Hepatocyte (in vitro differentiated cells): ENCODE measurements around the gene MAST4. TPM values are rescaled to one million over a fixed set of nuclear protein-coding genes. Genes with fewer than 3 reads are reported as not detected.
"Not testable (repeated sequence)": the region's sequence is repeated elsewhere in the genome, so short reads cannot be mapped to it uniquely, and the experiment has no call there.

ENCODE experiments used
- DNase-seq: peaks from one replicate; pipeline ENCODE4 v3.0.0-alpha.2; 2016; ENCODE audit warnings: low spot score
- H2AFZ ChIP-seq: fragments of 200-600 bp; sonication (generic); 2 replicates; pipeline ENCODE4 v1.6.0; 2016; ENCODE audit warnings: antibody characterized with exemption, mild to moderate bottlenecking
- H3K27ac ChIP-seq: fragments of 200-600 bp; sonication (generic); 2 replicates; pipeline ENCODE4 v1.5.1; 2016; ENCODE audit warnings: mild to moderate bottlenecking
- H3K27me3 ChIP-seq: fragments of 200-600 bp; sonication (generic); 2 replicates; pipeline ENCODE4 v1.6.1; 2016
- H3K36me3 ChIP-seq: fragments of 200-600 bp; sonication (generic); replicated peaks from 2 replicates; pipeline ENCODE4 v1.5.1; 2016; ENCODE audit warnings: low read depth; ENCODE audit not compliant: insufficient read depth
- H3K4me1 ChIP-seq: fragments of 200-600 bp; sonication (generic); 2 replicates; pipeline ENCODE4 v1.5.1; 2016; ENCODE audit warnings: mild to moderate bottlenecking, moderate library complexity; ENCODE audit not compliant: insufficient read depth
- H3K4me2 ChIP-seq: fragments of 200-600 bp; sonication (generic); 2 replicates; pipeline ENCODE4 v1.6.0; 2016
- H3K4me3 ChIP-seq: fragments of 200-600 bp; sonication (generic); 2 replicates; pipeline ENCODE4 v1.5.1; 2016; ENCODE audit warnings: mild to moderate bottlenecking
- H3K79me2 ChIP-seq: fragments of 200-600 bp; sonication (generic); 2 replicates; pipeline ENCODE4 v1.6.0; 2017; ENCODE audit warnings: mild to moderate bottlenecking
- H3K9me2 ChIP-seq: fragments of 200-600 bp; sonication (generic); replicated peaks from 2 replicates; pipeline ENCODE4 v1.6.0; 2017; ENCODE audit warnings: mild to moderate bottlenecking; ENCODE audit not compliant: insufficient read depth
- H3K9me3 ChIP-seq: fragments of 200-600 bp; sonication (generic); 2 replicates; pipeline ENCODE4 v1.5.1; 2016; ENCODE audit warnings: low read depth, mild to moderate bottlenecking
- H4K20me1 ChIP-seq: fragments of 200-600 bp; sonication (generic); 2 replicates; pipeline ENCODE4 v1.6.0; 2016; ENCODE audit warnings: mild to moderate bottlenecking; ENCODE audit not compliant: insufficient read depth, poor library complexity, severe bottlenecking
- CTCF ChIP-seq: fragments of 200-600 bp; sonication (generic); IDR thresholded peaks from 2 replicates; pipeline ENCODE4 v1.5.1; 2016; ENCODE audit warnings: antibody characterized with exemption, mild to moderate bottlenecking; ENCODE audit not compliant: poor library complexity
- EZH2 ChIP-seq: fragments of 200-600 bp; sonication (generic); IDR thresholded peaks from 2 replicates; pipeline ENCODE4 v1.6.1; 2016; ENCODE audit warnings: antibody characterized with exemption, mild to moderate bottlenecking, borderline replicate concordance
- EZH2phosphoT487 ChIP-seq: fragments of 200-600 bp; sonication (generic); IDR thresholded peaks from one replicate; pipeline ENCODE4 v1.6.1; 2018; ENCODE audit warnings: antibody characterized with exemption, mild to moderate bottlenecking, low read depth, moderate library complexity; ENCODE audit not compliant: unreplicated experiment, severe bottlenecking
- WGBS: methylation state at CpG from one replicate; pipeline ENCODE4 v1.1.6; 2016; ENCODE audit warnings: low lambda C conversion rate; ENCODE audit errors: missing lambda C conversion rate; 5-methylcytosine and 5-hydroxymethylcytosine counted together
- polyA plus RNA-seq: library from polyadenylated mRNA; unstranded; fragments of >200 nt; fragmentation: Nextera tagmentation; extraction: Ambion mirVana; gene quantifications from 2 replicates; pipeline ENCODE4 v1.2.1, GENCODE V29; 2016
- total RNA-seq: library from RNA; depleted of rRNA; stranded (reverse); fragments of >200 nt; gene quantifications from 2 replicates; pipeline ENCODE4 v1.2.3, GENCODE V29; 2014

MAST4 gene
- total and polyA plus RNA-seq, 2 experiments from 2014 or later: 11.7 to 13.2 TPM

- no peaks in the 10 kb centered on the region for H3K27me3 ChIP-seq
- H3K4me2 ChIP-seq: no peak overlapping the region
- DNase-seq: no peak
- no peaks in the 10 kb centered on the region for H3K79me2 ChIP-seq
- WGBS: 97% methylated on average over 3 of the region's 3 CpGs
- H4K20me1 ChIP-seq: no peaks in the 10 kb centered on the region
- no peaks in the 10 kb centered on the region for H3K9me2 ChIP-seq
- no peaks in the 10 kb centered on the region for H3K4me1 ChIP-seq
- H3K36me3 ChIP-seq: no peaks in the 10 kb centered on the region
- H3K9me3 ChIP-seq: no peaks in the 10 kb centered on the region
- no peak overlapping the region for H2AFZ ChIP-seq
- TF ChIP-seq CTCF (no peak), EZH2 (no peak), EZH2phosphoT487 (no peak)
- H3K4me3 ChIP-seq: no peak overlapping the region
- no peak overlapping the region for H3K27ac ChIP-seq
Measured at GRCh38 chr5:67170767-67171166, 574.6 kb downstream of the MAST4 start.

GRCh38 chr5:67173351-67173750, 577.2 kb downstream of the MAST4 start:
- DNase-seq, H4K20me1 ChIP-seq, H3K9me2 ChIP-seq, H3K4me3 ChIP-seq, H3K27ac ChIP-seq, H3K27me3 ChIP-seq, H3K4me1 ChIP-seq, H3K9me3 ChIP-seq, H2AFZ ChIP-seq, H3K36me3 ChIP-seq, H3K79me2 ChIP-seq, H3K4me2 ChIP-seq: not testable (repeated sequence)
- 96% methylated on average over 2 of the region's 2 CpGs for WGBS

GRCh38 chr5:67173959-67174358, 577.8 kb downstream of the MAST4 start:
- TF ChIP-seq EZH2phosphoT487 (no peak), EZH2 (no peak), CTCF (no peak)
- Histone ChIP-seq H3K4me3 (no peak overlapping the region), H3K27ac (no peak overlapping the region), H2AFZ (no peak overlapping the region), H3K4me1 (no peaks in the 10 kb centered on the region), H3K9me2 (no peaks in the 10 kb centered on the region), H3K79me2 (no peaks in the 10 kb centered on the region), H4K20me1 (no peaks in the 10 kb centered on the region), H3K4me2 (no peak overlapping the region), H3K36me3 (no peaks in the 10 kb centered on the region), H3K9me3 (no peaks in the 10 kb centered on the region), H3K27me3 (no peaks in the 10 kb centered on the region)
- DNase-seq: no peak
- WGBS: 100% methylated on average over 1 of the region's 1 CpG

GRCh38 chr5:67176936-67177335, 580.7 kb downstream of the MAST4 start:
- Histone ChIP-seq H3K79me2 (no peaks in the 10 kb centered on the region), H4K20me1 (no peaks in the 10 kb centered on the region), H3K4me2 (no peak overlapping the region), H3K4me3 (no peak overlapping the region), H2AFZ (no peak overlapping the region), H3K27ac (no peak overlapping the region), H3K4me1 (no peaks in the 10 kb centered on the region), H3K27me3 (no peaks in the 10 kb centered on the region), H3K9me2 (no peaks in the 10 kb centered on the region), H3K9me3 (no peaks in the 10 kb centered on the region), H3K36me3 (no peaks in the 10 kb centered on the region)
- TF ChIP-seq EZH2phosphoT487 (no peak), EZH2 (no peak)
- no peak for DNase-seq

GRCh38 chr5:67178085-67178484, 581.9 kb downstream of the MAST4 start:
- 80% methylated on average over 1 of the region's 1 CpG for WGBS
- H3K9me3 ChIP-seq: no peaks in the 10 kb centered on the region
- H3K27ac ChIP-seq: no peak overlapping the region
- H3K4me1 ChIP-seq: peaks cover 8% of the 10 kb centered on the region
- H3K27me3 ChIP-seq: no peaks in the 10 kb centered on the region
- no peak overlapping the region for H2AFZ ChIP-seq
- no peak for DNase-seq
- TF ChIP-seq EZH2: no peak
- TF ChIP-seq CTCF: no peak
- TF ChIP-seq EZH2phosphoT487: no peak
- H3K79me2 ChIP-seq: no peaks in the 10 kb centered on the region
- H3K4me2 ChIP-seq: no peak overlapping the region
- H4K20me1 ChIP-seq: no peaks in the 10 kb centered on the region
- H3K9me2 ChIP-seq: no peaks in the 10 kb centered on the region
- no peak overlapping the region for H3K4me3 ChIP-seq
- H3K36me3 ChIP-seq: no peaks in the 10 kb centered on the region
